CD4-positive, alpha-beta T cell treated with Interleukin-6 at 100 ng/mL for 8 hours (primary cell): ENCODE data around the gene VPS13D.
A peak's percentile ranks its signal among the peaks of the same experiment; 100 is the strongest.
"Not testable (repeated sequence)": the region's sequence is repeated elsewhere in the genome, so short reads cannot be mapped to it uniquely, and the experiment has no call there.

Experiments used
- DNase-seq: peaks from one replicate; pipeline ENCODE4 v3.0.0-alpha.2; 2020; ENCODE audit warnings: mixed read lengths, low spot score

VPS13D gene

GRCh38 chr1:12375133-12375829, 145.5 kb downstream of the VPS13D start:
- DNase-seq: no peak

DNA sequence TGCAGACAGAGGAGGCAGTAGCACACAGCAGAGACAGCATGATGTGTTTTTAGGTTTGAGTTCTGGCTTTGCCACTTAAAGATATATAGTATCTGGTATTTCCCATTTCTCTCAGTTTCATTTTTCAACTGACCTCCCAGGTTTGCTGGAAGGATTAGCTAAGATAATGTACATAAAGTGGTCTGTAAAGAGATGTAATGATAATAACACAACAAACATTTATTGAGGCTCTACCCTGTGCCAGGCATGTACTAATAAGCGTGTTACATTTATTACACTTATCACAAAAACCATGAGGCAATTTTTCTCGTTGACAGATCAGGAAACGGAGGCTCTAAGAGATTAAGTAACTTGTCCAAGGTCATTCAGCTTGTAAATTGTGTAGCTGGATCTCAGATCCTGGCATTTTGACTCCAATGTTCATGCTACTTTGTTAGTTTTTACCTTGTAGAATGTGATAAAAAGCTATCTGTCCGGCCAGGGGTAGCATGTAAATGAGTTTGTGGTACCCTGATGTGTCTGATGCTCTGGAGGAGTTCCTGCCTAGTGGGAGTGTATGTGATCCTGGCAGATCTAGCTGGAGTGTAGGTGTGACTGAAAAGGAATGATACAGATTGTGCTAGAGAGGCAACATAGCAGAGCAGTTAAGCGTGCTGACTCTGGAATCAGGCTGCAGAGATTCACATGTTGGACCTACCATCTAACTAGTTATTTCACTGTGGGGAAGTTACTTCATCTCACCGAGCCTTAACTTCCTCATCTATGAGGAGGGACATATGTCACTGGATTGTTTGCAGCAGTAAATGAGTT, 146.6 kb downstream of the VPS13D start:
- DNase-seq: no peak

- no peak for DNase-seq
These were observed 150.8 kb downstream of the VPS13D start for GRCh38 chr1:12380326-12381249.

DNA sequence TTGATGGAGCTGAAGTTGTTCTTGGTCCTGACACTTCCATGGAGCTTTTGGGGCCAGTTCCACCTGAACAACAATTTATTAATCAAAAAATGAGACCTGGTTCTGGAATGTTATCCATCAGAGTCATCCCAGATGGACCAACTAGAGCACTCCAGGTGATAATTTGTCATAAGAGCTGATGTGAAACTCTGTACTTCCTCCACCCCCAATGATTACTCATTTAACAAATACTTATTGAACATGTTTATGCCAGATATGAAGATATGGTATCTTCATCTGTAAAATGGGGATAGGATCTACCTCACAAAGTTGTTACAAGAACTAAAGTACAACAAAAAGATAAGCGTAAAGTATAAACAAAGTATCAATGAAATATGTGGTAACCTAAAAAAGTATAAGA, 153.2 kb downstream of the VPS13D start:
- DNase-seq: no peak

DNA sequence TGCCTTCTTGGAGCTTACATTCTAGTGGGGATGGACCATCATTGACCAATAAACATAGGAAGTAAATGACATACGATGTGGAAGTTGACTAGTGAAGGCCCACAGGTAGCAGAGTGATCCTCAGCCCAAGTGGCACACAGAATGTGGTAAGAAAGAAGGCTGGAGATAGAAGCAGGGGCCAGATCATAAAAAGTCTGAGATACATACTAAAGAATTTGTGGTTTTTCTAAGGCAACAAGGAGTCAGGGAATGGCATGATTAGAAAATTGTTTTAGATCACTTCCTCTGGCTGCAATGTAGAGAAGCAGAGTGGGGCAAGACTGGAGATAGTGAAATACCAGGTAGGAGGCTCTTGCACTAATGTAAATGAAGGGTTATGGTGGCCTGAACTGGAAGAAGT, 154.0 kb downstream of the VPS13D start:
- DNase-seq: no peak

DNA sequence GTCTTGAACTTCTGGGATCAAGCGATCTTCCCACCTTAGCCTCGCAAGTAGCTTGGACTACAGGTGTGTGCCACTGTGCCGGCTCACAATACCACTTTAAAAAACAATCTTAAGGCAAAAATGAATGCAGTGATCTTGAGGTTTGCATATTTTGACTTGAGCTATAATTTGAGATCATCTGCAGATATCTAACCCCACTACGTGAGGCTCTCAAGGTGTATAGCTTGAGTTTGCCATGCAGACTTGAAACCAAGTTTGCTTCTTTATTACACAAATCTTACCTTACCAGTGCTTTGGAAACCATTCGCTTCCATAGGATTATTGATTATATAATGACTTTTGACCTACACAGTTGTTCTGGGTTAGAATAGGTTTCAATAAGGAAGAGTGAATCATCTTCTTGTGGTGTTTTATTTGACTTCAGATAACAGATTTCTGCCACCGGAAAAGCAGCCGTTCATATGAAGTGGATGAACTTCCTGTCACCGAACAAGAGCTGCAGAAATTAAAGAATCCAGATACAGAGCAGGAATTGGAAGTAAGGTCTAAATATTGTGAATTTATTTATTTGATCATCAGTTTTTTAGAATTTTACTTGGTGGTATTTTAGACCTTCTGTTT, 155.1 kb downstream of the VPS13D start:
- DNase-seq: peak; percentile 53

DNA sequence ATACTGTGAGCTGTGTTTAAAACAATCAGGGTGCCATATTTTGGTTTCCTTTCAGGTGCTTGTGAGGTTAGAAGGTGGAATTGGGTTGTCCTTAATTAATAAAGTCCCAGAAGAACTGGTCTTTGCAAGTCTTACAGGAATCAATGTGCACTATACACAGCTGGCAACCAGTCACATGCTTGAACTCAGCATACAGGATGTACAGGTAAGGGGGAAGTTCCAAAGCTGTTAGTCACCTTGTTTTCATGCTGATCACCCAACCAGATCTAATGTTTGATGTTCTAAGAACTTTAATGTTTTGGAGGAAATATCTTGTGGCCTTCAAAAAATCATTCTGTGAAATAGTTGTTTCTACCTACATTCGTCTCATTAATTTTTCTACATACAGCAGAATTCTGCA, 156.3 kb downstream of the VPS13D start:
- peak; percentile 79 for DNase-seq

DNA sequence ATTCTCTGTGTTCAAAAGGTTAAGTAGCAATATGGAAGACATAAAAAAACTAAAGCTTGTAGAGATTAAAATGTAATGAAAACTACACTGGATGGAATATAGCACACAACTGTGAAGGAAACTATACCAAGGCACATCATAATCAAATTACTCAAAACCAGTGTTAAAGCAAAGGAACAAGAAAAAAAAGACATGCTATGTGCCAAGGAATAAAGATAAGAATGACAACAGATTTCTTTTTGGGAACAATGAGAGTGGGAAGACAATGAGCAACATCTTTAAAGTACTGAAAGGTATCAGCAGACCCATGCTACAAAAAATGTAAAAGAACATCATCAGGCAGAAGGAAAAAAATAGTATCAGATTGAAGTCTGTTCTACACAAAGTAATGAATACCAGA, 157.8 kb downstream of the VPS13D start:
- no peak for DNase-seq

DNA sequence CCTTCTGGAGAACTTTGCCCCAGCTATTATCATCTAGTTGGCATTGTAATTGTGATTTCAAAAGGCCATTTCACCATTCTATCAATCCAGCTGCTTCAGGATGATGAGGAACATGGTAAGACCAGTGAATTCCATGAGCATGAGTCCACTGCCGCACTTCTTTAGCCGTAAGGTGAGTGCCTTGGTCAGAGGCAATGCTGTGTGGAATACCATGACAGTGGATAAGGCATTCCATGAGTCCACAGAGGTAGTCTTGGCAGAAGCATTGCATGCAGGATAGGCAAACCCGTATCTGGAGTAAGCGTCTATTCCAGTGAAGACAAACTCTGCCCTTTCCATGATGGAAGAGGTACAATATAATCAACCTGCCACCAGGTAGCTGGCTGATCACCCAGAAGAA, 160.5 kb downstream of the VPS13D start:
- not testable (repeated sequence) for DNase-seq

DNA sequence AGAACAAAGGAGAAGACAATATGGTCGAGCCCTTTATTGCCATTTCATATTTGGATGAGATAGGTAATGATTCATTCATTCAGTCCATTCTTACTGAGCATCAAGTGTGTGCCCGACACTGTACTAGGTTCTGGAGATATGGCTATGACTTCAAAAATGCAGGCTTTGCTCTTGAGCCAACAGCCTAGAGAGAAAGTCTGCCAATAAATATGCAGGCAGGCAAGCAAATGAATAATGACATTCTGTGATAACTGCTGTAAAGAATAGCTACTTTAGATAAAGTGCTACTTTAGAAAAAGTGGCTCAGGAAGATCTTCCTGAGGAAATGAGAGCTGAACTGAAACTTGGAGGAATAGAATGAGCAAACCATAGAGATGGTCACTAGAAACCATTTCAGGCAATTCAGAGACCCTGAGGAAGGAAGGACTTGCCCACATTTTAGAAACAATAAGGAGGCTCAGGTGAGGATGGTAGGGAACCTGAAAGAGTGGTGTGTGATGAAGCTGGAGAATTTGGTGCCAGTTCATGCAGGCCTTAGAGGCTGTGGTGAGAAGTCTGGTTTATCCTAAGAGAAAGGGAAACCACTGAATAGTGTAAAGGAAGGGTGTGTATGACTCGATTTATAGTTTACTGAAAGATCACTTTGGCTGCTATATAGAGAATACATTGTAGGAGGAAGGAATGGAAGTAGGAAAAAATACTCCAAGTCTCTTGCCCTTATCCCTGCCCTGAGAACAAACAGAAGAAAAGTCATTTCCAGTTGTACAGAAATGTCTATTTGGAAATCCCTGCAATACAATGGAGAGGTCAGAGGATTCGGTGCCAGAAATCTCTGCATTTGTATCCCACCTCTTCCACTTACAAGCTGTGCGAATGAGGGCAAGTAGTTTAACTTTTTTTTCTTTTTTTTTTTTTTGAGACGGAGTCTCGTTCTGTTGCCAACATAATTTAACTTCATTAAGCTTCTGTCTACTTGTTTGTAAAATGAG, 167.9 kb downstream of the VPS13D start:
- DNase-seq: no peak

DNA sequence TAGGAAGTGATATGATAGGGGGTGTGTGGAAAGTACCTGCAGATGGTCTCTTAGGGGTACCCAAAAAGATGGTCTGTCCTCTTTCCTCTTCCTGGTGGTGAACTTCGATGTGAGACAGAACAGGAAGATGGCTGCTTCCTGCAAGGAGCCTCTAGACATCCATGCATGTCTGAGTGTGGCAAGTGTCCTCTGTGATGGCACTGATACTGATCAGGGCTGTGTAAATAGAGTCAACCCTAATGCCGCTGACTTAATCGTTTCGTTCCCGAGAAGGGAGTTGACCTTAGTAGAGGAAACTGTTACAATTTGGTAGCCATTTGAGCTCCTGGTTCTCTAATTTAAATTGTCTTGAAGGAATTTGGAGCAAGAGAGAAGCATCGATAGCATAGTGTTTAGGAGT, 168.6 kb downstream of the VPS13D start:
- no peak for DNase-seq

- no peak for DNase-seq
These were observed 170.3 kb downstream of the VPS13D start for GRCh38 chr1:12400027-12400693.

DNA sequence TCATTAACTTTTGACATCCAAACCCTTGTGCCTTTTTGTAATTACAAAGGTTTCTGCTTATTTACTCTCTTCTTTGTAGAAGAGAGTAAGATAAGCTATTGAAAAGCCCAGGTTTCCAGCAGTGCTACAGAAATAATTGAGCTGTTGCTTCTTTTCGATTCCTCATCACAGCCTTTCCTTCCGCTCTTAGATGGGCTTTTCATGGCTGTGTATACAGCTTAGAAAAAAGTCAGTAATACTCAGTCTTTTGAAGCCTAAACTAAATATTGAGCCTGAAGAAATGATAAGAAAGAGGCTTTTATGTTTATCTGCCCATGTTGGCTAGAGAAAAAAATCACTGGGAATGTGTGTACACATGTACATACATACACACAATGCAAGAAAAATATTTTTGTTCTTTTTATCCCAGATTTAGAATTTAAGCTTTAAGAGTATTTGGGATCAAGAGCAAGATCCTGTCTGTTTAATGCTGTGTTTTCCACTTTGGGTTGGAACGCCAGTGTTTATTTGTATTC, 172.4 kb downstream of the VPS13D start:
- DNase-seq: no peak

DNA sequence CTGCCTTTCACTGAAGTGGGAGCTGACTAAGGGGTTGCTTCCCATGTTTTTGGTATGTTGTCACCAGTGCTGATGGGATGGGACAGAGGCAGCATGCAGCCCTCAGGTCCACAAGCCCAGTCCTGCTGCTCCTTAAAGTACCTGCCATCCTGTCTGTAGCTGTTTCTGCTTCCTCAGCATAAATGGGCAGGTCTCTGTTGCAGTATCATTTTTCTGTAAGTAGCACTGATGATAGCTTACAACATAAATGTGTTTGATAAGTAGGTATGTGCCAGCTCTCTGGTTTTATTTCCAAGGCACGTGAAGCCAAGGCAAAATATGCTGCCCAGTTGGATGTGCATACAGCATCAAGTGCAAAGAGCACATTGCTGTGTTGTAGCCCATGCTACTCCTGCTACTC, 173.0 kb downstream of the VPS13D start:
- no peak for DNase-seq

DNA sequence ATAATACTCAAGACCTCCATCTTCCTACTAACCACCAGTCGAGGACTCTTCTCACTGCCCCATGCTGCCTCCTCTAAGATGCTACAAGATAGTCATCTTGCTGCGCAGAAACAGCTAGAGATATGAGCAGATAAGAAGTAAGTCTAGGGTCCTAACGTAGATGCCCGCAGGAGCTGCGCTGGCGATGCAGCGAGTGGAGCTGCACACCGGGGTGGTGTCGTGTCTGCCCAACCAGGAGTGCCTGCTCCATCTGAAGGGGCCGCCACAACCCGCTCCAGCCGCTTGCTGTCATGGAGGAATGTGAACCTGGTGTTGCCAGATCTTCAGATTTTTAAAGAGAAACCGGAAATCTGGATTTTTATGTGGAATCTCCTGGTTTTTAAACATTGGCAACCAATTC, 175.1 kb downstream of the VPS13D start:
- no peak for DNase-seq

GRCh38 chr1:12405325-12406210, 175.7 kb downstream of the VPS13D start:
- no peak for DNase-seq

DNA sequence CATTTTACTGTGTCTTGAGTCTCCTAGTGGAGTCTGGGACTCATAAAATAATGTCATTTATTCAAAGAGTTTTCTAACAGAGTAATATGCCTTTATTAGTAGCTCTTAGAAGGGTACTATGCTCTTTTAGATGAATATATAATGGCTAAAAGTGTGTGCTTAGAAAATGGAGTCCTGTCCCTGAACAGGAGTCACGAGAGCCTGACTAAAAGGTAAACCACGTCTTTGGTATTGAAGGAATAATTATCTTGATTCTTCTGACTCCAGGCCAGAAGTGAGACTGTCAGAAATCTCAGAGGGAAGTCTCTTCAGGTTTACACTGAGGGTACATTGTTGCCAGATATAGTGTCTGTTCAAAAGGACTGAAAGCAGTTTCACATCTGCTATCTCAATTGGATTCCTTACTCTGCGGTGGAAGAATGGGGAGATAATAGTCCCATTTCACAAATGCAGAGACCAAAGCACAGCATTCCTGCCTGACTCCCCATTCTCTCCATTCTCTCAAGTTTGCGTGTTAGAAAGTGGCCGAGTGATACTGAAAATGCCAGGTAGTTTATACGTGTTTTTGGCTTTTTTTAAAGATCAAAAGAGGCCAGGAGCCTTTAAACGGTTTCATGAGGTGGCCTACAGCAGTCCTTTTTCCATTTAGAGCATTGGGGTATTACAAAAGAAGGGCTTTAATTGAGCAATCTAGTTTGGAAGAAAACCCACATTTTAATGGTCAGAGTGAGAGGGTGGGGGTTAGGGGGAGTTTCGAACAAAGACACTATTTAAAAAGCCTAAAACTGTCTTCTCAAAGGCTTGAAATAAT, 176.6 kb downstream of the VPS13D start:
- DNase-seq: no peak
